ENCODE measurements around the gene MAGIX.

Gene MAGIX

GRCh38 chrX:49186125-49187027 is 23.8 kb downstream of the MAGIX start, which contains the start of gene PRICKLE3:
PRICKLE3 (minus strand) TSS chrX:49186373; CDS start chrX:49186297, 76 bp downstream.
- DNase-seq = peak; percentile 58

GRCh38 chrX:49187028-49187394 is 24.5 kb downstream of the MAGIX start:
- DNase-seq = no peak

- no peak for DNase-seq
Measured at GRCh38 chrX:49187526-49187925, 25.0 kb downstream of the MAGIX start.

- no peak for DNase-seq
Measured at GRCh38 chrX:49188468-49189076, 26.0 kb downstream of the MAGIX start.

- no peak for DNase-seq
Measured at GRCh38 chrX:49189606-49190005, 27.0 kb downstream of the MAGIX start.

- DNase-seq = peak; percentile 96
Measured at GRCh38 chrX:49190821-49191573, 28.4 kb downstream of the MAGIX start.

GRCh38 chrX:49191574-49192011 is 29.0 kb downstream of the MAGIX start:
- DNase-seq = no peak

- DNase-seq = no peak
Measured at GRCh38 chrX:49192722-49193328, 30.3 kb downstream of the MAGIX start.

- DNase-seq = no peak
Measured at GRCh38 chrX:49193542-49193964, 31.0 kb downstream of the MAGIX start.

- DNase-seq = no peak
Measured at GRCh38 chrX:49197543-49198087, 35.1 kb downstream of the MAGIX start.

GRCh38 chrX:49198540-49199314 is 36.2 kb downstream of the MAGIX start:
- DNase-seq = no peak

- DNase-seq = no peak
Measured at GRCh38 chrX:49199315-49199595, 36.7 kb downstream of the MAGIX start.

- DNase-seq = peak; percentile 63
Measured at GRCh38 chrX:49199906-49200771, 37.6 kb downstream of the MAGIX start, which contains the start of gene SYP. SYP (minus strand) TSS chrX:49200193; CDS start chrX:49200186, 7 bp downstream.

GRCh38 chrX:49202022-49202421 is 39.5 kb downstream of the MAGIX start:
- DNase-seq = no peak

- DNase-seq = no peak
Measured at GRCh38 chrX:49203536-49203935, 41.0 kb downstream of the MAGIX start.

- no peak for DNase-seq
Measured at GRCh38 chrX:49204017-49204416, 41.5 kb downstream of the MAGIX start.

GRCh38 chrX:49204709-49205108 is 42.2 kb downstream of the MAGIX start:
- DNase-seq = no peak

GRCh38 chrX:49205443-49205842 is 42.9 kb downstream of the MAGIX start:
- DNase-seq = no peak

- no peak for DNase-seq
Measured at GRCh38 chrX:49206543-49206942, 44.0 kb downstream of the MAGIX start.

- DNase-seq = no peak
Measured at GRCh38 chrX:49208399-49208798, 45.8 kb downstream of the MAGIX start.

Measured in NCI-H510A (cell line).